NCI-H1436 treated with DMSO at 0.1 percent for 48 hours (cell line): ENCODE measurements around the gene NKTR.

Experiments used
- DNase-seq: peaks from one replicate; lab custom pipeline; 2025; lab: John Stamatoyannopoulos, UW

The NKTR gene

DNA sequence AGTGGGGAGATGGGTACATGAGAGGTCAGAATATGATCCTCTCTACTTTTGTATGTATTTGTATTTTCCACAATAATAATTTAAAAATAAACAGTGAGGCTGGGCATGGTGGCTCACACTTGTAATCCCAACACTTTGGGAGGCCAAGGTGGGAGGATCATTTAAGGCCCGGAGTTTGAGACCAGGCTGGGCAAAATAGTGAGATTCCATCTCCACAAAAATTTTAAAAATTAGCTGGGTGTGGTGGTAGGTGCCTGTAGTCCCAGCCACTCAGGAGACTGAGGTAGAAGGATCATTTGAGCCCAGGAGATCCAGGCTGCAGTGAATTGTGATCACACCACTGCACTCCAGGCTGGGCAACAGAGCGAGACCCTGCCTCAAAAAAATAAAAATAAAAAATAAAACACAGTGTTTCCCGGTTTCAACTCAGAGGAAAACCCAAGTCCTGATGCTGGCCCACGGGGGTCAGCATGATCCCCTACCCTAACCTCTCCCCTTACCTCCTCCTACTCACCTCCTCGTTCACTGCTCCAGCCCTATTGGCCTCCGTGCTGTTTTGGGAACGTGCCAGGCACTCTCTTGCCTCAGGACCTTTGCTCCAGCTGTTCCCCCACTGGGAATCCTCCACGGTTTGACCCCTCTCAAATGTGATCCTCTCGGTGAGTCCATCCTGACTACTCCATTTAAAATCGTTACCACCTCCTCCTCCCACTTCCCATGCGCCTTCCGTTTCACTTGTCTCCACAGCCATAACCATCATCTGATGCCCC is 82.0 kb downstream of the NKTR start:
- DNase-seq: no peak

DNA sequence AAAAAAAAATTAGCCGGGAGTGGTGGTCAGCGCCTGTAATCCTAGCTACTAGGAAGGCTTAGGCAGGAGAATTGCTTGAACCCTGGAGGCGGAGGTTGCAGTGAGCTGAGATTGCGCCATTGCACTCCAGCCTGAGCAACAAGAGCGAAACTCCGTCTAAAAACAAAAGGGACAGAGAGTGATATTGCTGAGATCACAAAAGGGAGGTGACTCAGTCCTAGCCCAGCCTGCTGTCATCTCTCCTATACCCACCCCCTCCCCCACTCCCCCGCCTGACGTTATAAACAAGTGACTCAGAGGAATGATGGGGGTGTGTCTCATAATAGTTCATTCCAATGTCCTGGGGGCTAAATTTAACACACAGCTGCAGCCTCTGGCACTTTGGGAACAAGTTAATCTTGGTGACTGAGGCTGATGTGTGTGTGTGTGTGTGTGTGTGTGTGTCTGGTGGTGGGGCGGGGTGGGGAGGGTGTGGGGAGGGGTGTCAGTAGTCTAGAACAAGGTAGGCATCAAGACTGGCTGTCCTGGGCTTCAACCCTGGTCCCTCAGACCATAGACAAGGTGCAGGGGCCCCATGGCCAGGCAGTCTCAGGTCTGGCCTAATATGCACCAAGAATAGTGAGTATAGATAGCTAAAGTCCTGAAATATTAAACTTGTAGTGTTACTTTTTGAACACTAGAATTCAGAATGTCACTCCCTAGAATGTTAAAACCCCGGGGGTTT is 83.6 kb downstream of the NKTR start:
- DNase-seq: no peak

DNA sequence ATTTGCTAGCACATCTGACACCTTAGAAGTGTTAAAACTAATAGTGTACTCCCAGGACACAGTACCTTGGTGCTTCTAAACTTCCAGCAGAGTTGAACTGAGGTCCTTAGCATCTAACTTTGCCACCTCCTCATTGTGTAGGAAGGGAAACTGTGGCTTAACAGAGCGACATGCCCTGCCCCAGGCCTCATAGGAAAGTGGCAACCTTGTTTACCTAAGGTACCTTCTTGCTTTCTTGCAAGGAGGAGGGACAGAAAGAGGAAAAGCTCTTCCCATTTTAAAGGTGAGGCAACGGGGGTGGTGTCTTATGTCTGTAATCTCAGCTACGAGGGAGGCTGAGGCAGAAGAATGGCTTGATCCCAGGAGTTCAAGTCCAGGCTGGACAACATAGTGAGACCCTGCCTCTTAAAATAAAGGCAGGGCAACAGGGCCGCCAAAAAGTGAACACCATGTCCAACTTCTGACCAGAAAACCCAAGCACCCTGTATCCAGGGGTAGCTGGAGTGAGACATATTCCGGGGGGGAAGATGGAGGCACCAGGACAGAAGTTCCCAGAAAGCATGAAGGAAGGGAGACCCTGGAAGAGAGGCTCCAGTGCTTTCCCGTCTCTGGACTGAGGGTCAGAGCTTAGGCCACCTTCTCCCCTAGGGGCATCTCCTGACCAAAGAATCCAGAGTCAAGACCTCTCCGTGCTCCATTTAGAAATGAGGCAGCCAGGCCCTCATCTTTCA is 84.3 kb downstream of the NKTR start:
- DNase-seq: no peak

DNA sequence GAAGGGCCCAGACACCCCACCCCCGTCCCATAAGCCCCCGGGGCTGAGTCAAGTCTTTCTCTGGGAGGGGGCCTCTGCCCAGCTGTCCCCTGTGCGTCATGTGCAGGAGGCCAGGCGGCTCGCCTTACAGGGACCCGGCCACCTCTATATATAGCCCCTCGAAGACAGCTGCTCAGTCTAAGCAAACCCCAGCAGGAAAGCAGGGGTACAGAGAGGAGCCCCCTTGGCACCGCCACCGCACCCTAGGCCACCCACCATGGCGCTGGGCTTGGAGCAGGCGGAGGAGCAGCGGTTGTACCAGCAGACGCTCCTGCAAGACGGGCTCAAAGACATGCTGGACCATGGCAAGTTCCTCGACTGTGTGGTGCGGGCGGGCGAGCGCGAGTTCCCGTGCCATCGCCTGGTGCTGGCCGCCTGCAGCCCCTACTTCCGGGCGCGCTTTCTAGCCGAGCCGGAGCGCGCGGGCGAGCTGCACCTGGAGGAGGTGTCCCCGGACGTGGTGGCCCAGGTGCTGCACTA is 84.9 kb downstream of the NKTR start, which contains the start of gene KLHL40:
Gene KLHL40, plus strand, starts transcription at position 175 of the 519 bp plus-strand sequence. Its CDS starts 82 bp downstream, at position 257.
- no peak for DNase-seq

DNA sequence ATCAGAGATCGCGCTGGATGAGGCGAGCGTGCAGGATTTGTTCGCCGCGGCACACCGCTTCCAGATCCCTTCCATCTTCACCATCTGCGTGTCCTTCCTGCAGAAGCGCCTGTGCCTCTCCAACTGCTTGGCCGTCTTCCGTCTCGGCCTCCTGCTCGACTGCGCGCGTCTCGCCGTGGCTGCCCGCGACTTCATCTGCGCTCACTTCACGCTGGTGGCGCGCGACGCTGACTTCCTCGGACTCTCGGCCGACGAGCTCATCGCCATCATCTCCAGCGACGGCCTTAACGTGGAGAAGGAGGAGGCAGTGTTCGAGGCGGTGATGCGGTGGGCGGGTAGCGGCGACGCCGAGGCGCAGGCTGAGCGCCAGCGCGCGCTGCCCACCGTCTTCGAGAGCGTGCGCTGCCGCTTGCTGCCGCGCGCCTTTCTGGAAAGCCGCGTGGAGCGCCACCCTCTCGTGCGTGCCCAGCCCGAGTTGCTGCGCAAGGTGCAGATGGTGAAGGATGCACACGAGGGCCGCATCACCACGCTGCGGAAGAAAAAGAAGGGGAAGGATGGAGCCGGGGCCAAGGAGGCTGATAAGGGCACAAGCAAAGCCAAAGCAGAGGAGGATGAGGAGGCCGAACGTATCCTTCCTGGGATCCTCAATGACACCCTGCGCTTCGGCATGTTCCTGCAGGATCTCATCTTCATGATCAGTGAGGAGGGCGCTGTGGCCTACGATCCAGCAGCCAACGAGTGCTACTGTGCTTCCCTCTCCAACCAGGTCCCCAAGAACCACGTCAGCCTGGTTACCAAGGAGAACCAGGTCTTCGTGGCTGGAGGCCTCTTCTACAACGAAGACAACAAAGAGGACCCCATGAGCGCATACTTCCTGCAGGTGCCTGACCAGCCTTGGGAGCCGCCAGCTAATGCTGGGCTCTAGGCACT is 85.7 kb downstream of the NKTR start:
- no peak for DNase-seq

DNA sequence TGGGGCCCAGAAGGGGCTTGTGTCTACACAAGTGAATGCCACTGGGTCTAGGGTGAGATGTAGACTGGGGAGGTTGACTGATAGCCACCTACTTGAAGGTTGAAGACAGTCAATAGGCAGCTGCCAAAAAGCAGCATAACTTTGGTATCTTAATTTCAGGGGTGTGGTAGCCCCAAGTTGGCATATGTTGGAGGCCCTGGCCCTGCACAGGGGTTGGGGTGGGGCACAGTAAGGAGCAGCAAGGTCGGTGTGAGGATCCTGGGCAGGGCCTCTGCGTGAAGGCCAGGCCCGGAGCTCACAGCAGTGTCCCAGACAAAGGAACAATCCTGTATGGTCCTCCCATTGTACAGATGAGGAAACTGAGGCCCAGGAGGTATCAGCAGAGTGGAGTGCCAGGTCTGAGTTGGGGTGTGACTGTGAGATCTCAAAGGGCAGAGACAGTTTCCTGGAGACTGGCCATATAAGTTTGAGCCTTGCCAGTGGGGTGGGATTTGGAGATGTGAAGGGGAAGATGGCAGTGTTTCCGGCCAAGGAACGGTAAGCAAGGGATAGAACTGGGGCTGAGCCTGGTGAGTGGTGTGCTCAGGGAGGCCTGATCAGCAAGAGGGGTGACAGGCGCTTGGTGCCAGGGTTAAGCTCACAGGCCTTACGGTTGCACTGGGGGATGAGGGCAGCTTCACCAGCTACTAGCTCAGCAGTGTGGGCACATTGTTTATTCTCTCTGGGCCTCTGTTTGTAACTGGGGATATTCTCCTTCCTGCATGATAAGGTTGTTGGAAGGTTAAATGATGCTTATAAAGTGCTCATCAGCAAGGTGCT is 86.6 kb downstream of the NKTR start:
- no peak for DNase-seq

DNA sequence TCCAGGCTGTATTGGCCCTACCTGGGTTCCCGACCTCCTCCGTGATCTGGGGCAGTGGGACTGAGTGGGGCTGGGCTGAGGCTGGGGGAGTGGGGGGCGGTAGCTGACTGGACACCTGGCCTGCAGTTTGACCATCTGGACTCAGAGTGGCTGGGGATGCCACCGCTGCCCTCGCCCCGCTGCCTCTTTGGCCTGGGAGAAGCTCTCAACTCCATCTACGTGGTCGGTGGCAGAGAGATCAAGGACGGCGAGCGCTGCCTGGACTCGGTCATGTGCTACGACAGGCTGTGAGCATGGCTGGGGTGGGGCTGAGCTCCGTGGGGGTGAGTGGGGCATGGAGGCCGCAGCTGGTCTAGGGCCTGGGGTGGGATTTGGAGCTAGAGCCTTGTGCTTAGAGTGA is 87.5 kb downstream of the NKTR start:
- no peak for DNase-seq

DNA sequence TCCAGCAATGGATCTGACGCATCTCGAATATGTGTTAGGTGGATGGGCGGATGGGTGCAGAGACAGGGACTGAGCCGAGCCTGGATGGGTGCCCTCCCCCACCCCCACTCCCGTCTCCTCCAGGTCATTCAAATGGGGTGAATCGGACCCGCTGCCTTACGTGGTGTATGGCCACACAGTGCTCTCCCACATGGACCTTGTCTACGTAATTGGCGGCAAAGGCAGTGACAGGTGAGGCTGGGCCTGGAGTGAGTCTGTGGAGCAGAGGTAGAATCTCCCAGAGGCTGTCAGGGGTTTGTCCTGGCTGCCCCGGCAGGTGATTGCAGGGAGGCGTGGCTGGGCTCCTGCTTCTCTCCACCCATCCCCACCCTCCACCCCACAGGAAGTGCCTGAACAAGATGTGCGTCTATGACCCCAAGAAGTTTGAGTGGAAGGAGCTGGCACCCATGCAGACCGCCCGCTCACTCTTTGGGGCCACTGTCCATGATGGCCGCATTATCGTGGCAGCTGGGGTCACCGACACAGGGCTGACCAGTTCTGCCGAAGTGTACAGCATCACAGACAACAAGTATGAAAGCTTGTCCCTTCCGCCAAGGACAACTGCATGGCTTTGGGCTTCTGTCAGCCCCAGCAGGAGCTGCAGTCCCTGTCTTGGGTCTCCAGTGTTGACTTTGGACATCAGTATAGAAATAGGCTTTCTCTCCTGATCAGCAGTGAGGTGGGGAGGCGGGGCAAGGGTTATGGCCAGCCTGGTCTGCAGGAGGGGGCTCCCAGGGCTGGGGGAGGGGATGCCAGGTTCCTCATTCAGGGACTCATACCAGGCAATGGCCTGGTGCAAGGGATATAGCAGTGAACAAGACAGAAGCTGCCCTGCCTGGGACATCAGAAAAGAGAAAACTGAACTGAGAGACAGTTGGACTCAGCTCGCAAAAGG is 88.3 kb downstream of the NKTR start:
- no peak for DNase-seq

DNA sequence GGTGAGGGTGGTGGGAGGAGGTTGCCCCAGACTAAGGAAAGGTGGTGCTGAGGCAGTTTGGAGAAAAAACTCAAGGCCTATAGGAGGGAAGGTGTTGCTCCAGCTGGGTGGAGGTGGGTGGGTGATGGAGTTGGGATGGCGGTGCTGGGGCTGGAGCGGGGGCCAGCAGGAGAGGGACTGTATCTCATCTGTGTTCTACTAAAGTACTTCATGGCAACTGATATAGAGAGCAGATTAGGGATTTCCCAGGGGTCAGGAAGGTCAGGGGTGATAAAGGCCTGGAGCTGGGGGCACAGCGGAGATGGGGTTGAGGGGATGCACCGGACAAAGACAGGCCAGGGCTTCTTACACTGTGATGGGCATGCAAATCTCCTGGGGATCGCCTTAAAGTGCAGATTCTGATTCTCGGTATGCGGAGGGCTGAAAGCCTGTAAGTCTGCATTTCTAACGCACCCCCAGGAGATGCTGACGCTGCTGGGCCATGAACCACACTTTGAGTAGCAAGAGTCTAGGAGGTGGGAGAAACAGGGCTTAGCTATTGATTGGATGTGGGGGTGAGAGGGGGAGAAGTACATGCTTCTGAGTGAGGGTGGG is 89.0 kb downstream of the NKTR start:
- DNase-seq: no peak

DNA sequence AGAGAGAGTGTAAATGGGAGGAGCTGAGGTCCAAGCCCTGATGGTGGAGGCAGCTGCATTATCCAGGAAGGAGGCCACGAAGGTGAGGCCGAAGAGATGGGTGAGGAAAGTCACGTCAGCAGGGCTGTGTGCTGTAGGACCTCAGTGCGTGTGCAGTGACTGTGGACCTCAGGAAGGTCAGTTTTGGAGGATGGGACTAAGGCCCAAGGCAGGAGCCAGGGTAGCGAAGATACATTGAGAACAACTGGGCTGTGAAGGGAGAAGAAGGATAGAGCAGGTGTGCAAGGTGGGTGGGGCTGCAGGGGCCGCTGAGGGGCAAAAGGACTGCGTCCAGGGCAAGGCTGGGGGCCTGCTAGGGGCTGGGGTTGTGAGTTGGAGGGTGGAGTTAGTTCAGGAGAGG is 89.7 kb downstream of the NKTR start:
- no peak for DNase-seq

DNA sequence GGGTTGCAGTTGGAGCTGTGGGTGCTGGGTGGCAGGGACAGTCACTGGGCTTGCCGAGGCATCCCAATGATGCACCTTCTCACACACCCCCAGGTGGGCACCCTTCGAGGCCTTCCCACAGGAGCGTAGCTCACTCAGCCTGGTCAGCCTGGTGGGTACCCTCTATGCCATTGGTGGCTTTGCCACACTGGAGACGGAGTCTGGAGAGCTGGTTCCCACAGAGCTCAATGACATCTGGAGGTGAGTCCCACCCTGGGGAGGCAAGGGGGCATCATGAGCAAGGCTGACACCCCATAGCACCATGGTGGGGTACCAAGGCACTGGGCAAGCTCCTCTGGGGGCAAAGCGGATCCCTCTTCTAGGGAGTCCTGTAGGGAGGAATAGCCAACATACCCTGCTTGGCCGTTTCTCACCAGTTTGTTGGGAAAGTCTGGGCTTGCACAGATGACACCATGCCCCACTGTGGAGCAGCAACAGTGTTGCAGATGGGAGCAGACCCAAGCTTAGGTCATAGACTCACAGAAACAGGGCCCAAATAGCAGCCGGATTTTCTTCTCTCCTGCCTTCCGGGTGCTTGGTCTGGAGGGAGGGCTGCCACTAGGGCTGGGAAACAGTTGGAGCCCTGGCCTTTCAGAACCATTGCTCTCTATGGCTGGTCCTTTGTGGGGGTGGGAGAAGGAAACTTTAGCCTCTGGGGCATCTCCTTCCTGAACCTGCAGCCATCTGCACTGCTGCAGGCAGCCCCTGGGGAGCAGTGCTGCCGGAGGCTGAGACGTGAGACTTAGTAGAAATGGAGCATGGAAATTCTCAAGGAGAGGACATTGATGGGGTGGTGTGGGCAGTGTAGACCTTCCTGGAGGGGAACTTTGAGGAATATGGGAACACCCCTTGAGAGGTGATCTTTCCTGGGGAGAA is 90.5 kb downstream of the NKTR start:
- no peak for DNase-seq

DNA sequence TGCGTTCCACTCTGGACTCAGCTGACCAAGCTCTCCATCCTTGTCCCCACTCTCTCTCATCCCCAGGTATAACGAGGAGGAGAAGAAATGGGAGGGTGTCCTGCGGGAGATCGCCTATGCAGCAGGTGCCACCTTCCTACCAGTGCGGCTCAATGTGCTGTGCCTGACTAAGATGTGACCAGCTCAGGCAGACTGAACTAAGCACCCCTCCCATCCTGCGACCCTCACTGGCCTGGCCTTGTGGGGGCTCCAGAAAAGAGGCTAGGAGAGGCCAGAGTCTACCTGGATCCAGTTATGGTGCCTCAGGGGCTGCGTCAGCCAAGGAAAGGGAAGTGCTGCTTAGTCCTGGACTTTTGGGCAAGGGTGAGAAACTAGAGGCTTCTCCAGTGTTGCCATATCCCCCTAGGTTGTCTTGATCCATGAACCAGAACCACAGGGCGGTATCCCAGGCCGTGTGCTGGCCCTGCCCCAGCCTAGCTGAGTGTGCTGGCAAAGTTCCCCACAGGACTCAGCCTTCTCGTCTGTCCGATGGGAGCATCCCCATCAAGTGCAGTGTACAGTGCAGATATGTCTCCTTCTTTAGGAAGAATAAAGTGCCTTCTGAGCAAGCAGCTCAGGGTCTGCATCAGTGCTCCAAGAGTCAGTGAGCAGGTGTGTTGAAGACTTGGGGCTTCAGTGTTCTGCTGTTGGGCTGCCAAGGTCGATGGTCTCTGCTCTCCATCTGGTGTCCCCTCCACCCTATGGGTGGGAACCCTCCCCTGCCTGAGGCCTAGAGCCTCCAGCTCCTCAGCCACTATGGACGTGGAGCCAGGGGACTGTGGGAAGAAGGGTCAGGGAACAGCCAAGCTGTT is 91.6 kb downstream of the NKTR start:
- DNase-seq: no peak

DNA sequence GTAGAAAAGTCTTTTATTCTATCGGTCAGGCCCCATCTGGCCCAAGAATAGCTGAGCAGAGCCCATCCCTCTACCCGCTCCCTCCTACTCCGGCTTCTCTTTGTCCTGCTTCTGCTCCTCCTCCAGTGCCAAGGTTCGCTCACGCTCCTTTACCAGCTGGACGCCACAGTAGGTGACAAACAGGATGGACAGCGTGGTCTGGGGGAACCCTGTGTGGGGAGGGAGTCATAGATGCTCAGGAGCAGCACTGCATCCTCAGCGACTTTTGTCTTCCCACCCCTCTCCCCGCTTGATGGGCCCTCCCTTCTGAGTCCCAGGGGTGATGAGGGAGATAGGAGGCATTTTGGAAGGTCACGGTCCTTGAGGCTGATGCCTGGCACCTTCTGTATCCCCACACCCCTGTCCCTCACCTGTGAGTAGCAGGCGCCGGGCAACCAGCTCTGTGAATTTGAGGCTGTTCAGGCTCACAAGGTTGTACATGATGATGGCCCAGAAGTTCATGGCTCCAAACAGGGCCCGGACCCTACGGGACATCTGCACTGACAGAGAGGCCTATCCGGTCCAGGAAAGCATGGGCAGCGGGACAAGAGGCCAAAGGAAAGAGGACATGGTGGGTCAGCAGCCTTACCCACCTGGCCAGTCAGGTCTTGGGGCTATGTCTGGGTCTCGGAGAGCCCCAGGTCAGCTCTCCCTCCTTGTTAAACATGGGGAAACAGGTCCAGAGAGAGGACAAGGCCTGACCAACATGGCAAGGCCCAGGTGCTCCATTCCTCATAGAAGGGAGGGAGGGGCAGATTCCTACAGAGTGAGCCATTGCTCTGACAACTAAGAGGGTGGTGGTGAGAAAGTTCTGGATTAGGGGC is 92.4 kb downstream of the NKTR start:
- no peak for DNase-seq

DNA sequence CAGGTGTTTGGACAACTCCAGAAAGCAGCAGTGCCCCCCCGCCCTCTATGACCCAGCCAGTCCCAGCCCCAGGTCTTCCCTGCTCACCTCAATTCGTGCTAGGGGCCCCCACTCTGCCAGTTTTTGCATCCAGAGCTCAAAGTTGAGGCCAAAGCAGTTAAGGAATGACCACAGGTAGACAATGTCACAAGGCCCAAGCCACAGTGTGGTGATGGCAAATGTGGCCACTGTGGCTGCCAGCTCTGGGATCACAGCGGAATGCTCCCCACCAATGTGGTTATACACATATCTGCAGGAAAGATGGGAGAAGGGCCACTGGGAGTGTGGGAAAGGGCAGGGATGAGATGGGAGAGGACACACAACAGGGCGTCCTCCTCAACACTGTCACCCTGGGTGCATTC is 93.0 kb downstream of the NKTR start:
- no peak for DNase-seq

DNA sequence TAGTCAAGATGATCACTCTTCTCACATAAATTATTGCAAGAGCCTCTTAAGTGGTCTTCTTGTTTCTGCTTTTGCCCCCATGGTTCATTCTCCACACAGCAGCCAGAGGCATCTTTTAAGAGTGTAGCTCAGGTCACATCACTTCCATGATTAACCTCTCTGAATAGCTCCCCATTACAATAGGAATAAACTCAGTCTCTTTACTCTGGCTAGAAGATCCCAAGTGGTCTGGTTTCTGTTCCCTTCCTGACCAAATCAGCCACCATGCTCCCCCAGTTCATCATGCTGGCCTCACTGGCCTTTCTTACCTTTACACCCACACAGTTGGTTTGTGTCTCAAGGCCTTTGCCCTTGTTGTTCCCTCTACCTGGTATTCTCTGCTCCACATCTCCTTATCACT is 93.9 kb downstream of the NKTR start:
- no peak for DNase-seq
